K562 (cell line): ENCODE measurements around the gene CNPY3. TPM values are rescaled to one million over a fixed set of nuclear protein-coding genes. Genes with fewer than 3 reads are reported as not detected.
A peak's percentile ranks its signal among the peaks of the same experiment; 100 is the strongest.

Source experiments
- CAMTA2 ChIP-seq: fragments of 250-450 bp; sonication (Bioruptor Pico); conservative IDR thresholded peaks from 2 replicates; pipeline ENCODE4 v1.5.1; 2022
- CBX5 ChIP-seq: IDR thresholded peaks from 2 replicates; pipeline ENCODE4 v1.6.1; 2014; ENCODE audit warnings: low read depth, borderline replicate concordance
- CHD4 ChIP-seq: fragments of 200-600 bp; sonication (generic); IDR thresholded peaks from 3 replicates; pipeline ENCODE4 v1.6.1; 2012; ENCODE audit warnings: low read depth, mild to moderate bottlenecking, mixed read lengths, low read length, inconsistent platforms; ENCODE audit not compliant: insufficient read depth, insufficient replicate concordance, poor library complexity, severe bottlenecking
- EP300 ChIP-seq: IDR thresholded peaks from 2 replicates; pipeline ENCODE4 v1.6.1; 2012; ENCODE audit warnings: low read length, improper control_type of control experiment
- FOS ChIP-seq: IDR thresholded peaks from 3 replicates; pipeline ENCODE4 v1.6.1; 2011; ENCODE audit not compliant: insufficient read length; ENCODE audit errors: extremely low read depth
- FOXK2 ChIP-seq, 2 experiments: fragments of 450-650 bp; IDR thresholded peaks in 1 of 2; conservative IDR thresholded peaks in 1 of 2; 2 replicates each; pipeline ENCODE4 v1.6.1; 2016; ENCODE audit warnings: low read depth in 2 of 2, mild to moderate bottlenecking in 1 of 2
- IRF2 ChIP-seq: sonication (generic); formaldehyde crosslinking; IDR thresholded peaks from 2 replicates; pipeline ENCODE4 v1.8.1; 2022; ENCODE audit warnings: mild to moderate bottlenecking, missing genetic modification reagents
- KAT7 ChIP-seq: sonication (generic); formaldehyde crosslinking; IDR thresholded peaks from 2 replicates; pipeline ENCODE4 v1.8.0; 2022; ENCODE audit warnings: missing genetic modification reagents, mild to moderate bottlenecking, borderline replicate concordance
- MTA3 ChIP-seq: fragments of 450-650 bp; formaldehyde crosslinking; IDR thresholded peaks from 2 replicates; pipeline ENCODE4 v1.6.1; 2017; ENCODE audit warnings: mild to moderate bottlenecking, borderline replicate concordance
- PHB ChIP-seq: fragments of 250-450 bp; sonication (Bioruptor Pico); IDR thresholded peaks from 2 replicates; pipeline ENCODE4 v1.5.0; 2021
- PKNOX1 ChIP-seq: fragments of 450-650 bp; IDR thresholded peaks from 2 replicates; pipeline ENCODE4 v1.6.1; 2016
- POLR2B ChIP-seq: fragments of 450-650 bp; IDR thresholded peaks from 2 replicates; pipeline ENCODE4 v1.6.1; 2018; ENCODE audit warnings: low read depth; ENCODE audit not compliant: partially characterized antibody
- POLR3G ChIP-seq: IDR thresholded peaks from 2 replicates; pipeline ENCODE4 v1.6.1; 2011; ENCODE audit not compliant: insufficient read length, insufficient replicate concordance; ENCODE audit errors: extremely low read depth
- SMARCE1 ChIP-seq: fragments of 450-650 bp; IDR thresholded peaks from 2 replicates; pipeline ENCODE4 v1.7.1; 2016; ENCODE audit warnings: mild to moderate bottlenecking
- SRSF9 ChIP-seq: fragments of 200-400 bp; formaldehyde crosslinking; IDR thresholded peaks from 2 replicates; pipeline ENCODE4 v1.6.1; 2017; ENCODE audit warnings: low read depth, low read length, borderline replicate concordance
- ZBED1 ChIP-seq: IDR thresholded peaks from 2 replicates; pipeline ENCODE4 v1.6.1; 2014
- ZBTB2 ChIP-seq: fragments of 450-650 bp; IDR thresholded peaks from 2 replicates; pipeline ENCODE4 v1.6.1; 2016; ENCODE audit warnings: antibody characterized with exemption
- ZNF12 ChIP-seq: sonication (generic); formaldehyde crosslinking; IDR thresholded peaks from 2 replicates; pipeline ENCODE4 v1.4.0; 2020; ENCODE audit warnings: mild to moderate bottlenecking, missing genetic modification reagents
- ZNF217 ChIP-seq: sonication (generic); formaldehyde crosslinking; IDR thresholded peaks from 2 replicates; pipeline ENCODE4 v1.8.0; 2022; ENCODE audit warnings: mild to moderate bottlenecking, missing genetic modification reagents
- ZNF384 ChIP-seq: IDR thresholded peaks from 2 replicates; pipeline ENCODE4 v1.6.1; 2012; ENCODE audit warnings: low read depth, low read length, improper control_type of control experiment
- ZNF41 ChIP-seq: fragments of 250-450 bp; sonication (Bioruptor Pico); conservative IDR thresholded peaks from 2 replicates; pipeline ENCODE4 v1.4.0; 2020; ENCODE audit warnings: mild to moderate bottlenecking
- ZNF507 ChIP-seq: conservative IDR thresholded peaks from 2 replicates; pipeline ENCODE4 v1.6.1; 2017; ENCODE audit warnings: missing genetic modification characterization, missing compliant biosample characterization
- ZNF778 ChIP-seq: fragments of 450-650 bp; formaldehyde crosslinking; IDR thresholded peaks from 2 replicates; pipeline ENCODE4 v1.4.0; 2020; ENCODE audit warnings: mild to moderate bottlenecking, moderate library complexity
- polyA plus RNA-seq, 8 experiments: library from polyadenylated mRNA; depleted of rRNA in 4 of 8; stranded (reverse) in 5 of 8; unstranded in 3 of 8; fragments of >200 nt; fragmentation: Nextera tagmentation in 2 of 8; fragmentation: Illumina TruSeq in 1 of 8; extraction: Ambion mirVana in 2 of 8; extraction: Trizol in 1 of 8; gene quantifications; 2 replicates each; pipeline versions ENCODE4 v1.2.1 to v1.2.3, GENCODE V29; 2011 to 2014; ENCODE audit warnings: inconsistent platforms in 1 of 8, missing spikeins in 1 of 8
- total RNA-seq, 7 experiments: library from RNA; depleted of rRNA in 6 of 7; stranded (reverse); fragments of >200 nt in 6 of 7; fragmentation: Illumina TruSeq in 2 of 7; extraction: Trizol in 2 of 7; gene quantifications; 2 replicates each; pipeline versions ENCODE4 v1.2.1 to v1.2.3, GENCODE V29; 2011 to 2021; ENCODE audit warnings: low replicate concordance in 1 of 7
- TF ChIP-seq, protein P1 (sequence below): fragments of 450-650 bp; IDR thresholded peaks from 2 replicates; pipeline ENCODE4 v1.6.1; 2014; ENCODE audit warnings: low read depth, mild to moderate bottlenecking, moderate library complexity, borderline replicate concordance
- TF ChIP-seq, protein P2 (sequence below): sonication (generic); formaldehyde crosslinking; IDR thresholded peaks from 2 replicates; pipeline ENCODE4 v1.8.1; 2022; ENCODE audit warnings: missing genetic modification reagents

The CNPY3 gene
- total and polyA plus RNA-seq, 9 of the 15 experiments (the other 6 are each of a cell fraction or from before 2014, with no cell fraction given), result 2.4 to 37.4 (median 21.2) TPM

DNA sequence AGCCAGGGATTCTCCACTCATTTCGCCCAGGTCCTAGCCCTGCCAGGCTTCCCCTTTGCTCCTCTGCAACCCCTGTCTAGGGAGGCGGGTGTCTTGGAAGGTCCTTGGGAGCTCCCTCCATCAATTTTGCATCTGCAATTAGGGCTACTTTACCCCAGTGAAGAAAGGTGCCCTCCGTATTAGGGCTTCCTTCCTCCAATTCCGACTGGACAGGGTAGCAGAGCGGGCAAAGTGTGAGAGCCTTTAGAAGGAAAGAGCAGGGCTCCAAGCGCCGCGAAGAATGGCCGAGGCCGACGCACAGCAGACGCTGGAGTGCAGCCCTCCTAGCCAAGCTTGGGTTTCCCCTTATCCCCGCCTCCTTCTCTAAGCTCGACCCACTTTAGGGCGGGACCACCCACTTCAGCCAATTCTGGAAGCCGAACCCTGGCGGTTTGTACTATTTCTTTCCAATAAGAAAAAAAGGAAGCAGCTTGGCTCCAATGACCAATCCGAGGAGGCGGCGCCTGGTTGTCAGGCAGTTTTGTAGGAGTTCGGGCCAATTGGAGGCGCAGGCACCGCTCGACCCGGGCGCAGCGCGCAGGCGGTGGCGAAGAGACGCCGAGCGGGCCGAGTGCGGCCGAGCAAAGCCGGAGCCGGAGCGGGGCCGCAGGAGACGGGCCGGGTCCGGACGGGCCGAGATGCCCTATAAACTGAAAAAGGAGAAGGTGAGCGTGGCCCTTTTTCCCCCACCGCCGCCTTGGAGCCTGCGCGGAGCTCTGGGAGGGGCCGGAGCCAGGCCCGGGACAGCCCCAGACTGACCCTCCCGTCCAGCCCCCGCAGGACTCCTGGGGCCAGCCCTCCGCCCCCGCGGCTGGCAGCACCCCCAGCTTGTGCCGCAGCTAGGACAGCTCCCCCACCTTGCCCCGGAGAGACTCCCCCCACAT is 55.0 kb downstream of the CNPY3 start, which contains the start of gene PPP2R5D (continued):
- TF ChIP-seq PKNOX1 (no peak), ZNF12 (CRISPR knock-in tag) (no peak), CAMTA2 (CRISPR knock-in tag) (no peak), CBX5 (no peak), ZBTB2 (no peak), KAT7 (CRISPR knock-in tag) (no peak), SRSF9 (no peak), ZNF384 (0 out of 2 replicates have a peak, but pooled peaks have one; percentile 17), FOXK2 (conservative IDR thresholded peaks at IDR 0.05 in 1 of 2, IDR thresholded peaks at IDR 0.05 in 1 of 2; ENCODE audit: low read depth in 2 of 2) (no peak), ZNF507 (no peak), IRF2 (CRISPR knock-in tag) (no peak), SMARCE1 (peak; percentile 44; the same call in 1 of the 2 replicates), ZNF41 (no peak), FOS (peak; percentile 91), EP300 (no peak), POLR3G (no peak), ZNF778 (no peak), CHD4 (no peak), PHB (CRISPR knock-in tag) (no peak), POLR2B (peak; percentile 87), ZNF217 (CRISPR knock-in tag) (no peak), ZBED1 (peak; percentile 16; the same call in 1 of the 2 replicates), MTA3 (peak; percentile 52)
- TF ChIP-seq, protein P1, sequence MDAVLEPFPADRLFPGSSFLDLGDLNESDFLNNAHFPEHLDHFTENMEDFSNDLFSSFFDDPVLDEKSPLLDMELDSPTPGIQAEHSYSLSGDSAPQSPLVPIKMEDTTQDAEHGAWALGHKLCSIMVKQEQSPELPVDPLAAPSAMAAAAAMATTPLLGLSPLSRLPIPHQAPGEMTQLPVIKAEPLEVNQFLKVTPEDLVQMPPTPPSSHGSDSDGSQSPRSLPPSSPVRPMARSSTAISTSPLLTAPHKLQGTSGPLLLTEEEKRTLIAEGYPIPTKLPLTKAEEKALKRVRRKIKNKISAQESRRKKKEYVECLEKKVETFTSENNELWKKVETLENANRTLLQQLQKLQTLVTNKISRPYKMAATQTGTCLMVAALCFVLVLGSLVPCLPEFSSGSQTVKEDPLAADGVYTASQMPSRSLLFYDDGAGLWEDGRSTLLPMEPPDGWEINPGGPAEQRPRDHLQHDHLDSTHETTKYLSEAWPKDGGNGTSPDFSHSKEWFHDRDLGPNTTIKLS, result no peak
- TF ChIP-seq, protein P2, sequence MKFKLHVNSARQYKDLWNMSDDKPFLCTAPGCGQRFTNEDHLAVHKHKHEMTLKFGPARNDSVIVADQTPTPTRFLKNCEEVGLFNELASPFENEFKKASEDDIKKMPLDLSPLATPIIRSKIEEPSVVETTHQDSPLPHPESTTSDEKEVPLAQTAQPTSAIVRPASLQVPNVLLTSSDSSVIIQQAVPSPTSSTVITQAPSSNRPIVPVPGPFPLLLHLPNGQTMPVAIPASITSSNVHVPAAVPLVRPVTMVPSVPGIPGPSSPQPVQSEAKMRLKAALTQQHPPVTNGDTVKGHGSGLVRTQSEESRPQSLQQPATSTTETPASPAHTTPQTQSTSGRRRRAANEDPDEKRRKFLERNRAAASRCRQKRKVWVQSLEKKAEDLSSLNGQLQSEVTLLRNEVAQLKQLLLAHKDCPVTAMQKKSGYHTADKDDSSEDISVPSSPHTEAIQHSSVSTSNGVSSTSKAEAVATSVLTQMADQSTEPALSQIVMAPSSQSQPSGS (CRISPR knock-in tag), result no peak
